Endothelial cell of umbilical vein (primary cell): ENCODE results near the gene UBR4. TPM values are rescaled to one million over a fixed set of nuclear protein-coding genes. Genes with fewer than 3 reads are reported as not detected.

Source experiments
- BruUV-seq: library from RNA; stranded (reverse); fragments of 400-500 nt; replicated peaks from 2 replicates; lab custom pipeline; 2021; lab: Mats Ljungman, UMichigan
- CTCF ChIA-PET: fragments of 300-600, 350-600 bp; sonication (Branson Sonifier 250); formaldehyde crosslinking; loops from one replicate; lab custom pipeline; 2021; ENCODE audit warnings: antibody characterized with exemption, inconsistent platforms; lab: Charles Lee
- POLR2A ChIA-PET: fragments of 300-600, 350-600 bp; sonication (Branson Sonifier 250); formaldehyde crosslinking; loops from one replicate; lab custom pipeline; 2021; ENCODE audit warnings: antibody characterized with exemption, inconsistent platforms; lab: Charles Lee
- DNase-seq: peaks from one replicate; pipeline ENCODE4 v3.0.0-alpha.2; 2011; ENCODE audit warnings: low read depth, low spot score
- FAIRE-seq: peaks from 2 replicates; lab custom pipeline; 2011; peaks lifted over from hg19 to GRCh38; lab: Jason Lieb, UNC
- H2AFZ ChIP-seq: 2 replicates; pipeline ENCODE4 v1.6.0; 2012; ENCODE audit warnings: low read depth, low read length, control low read depth, inconsistent platforms
- H3K27ac ChIP-seq: 2 replicates; pipeline ENCODE4 v1.5.1; 2011; ENCODE audit warnings: low read depth, mild to moderate bottlenecking, control low read depth, low read length, moderate library complexity; ENCODE audit not compliant: insufficient read depth
- H3K27me3 ChIP-seq, 2 experiments: 2 replicates each; pipeline versions ENCODE4 v1.6.0 to v1.6.1; 2011; ENCODE audit warnings: low read length in 2 of 2, mixed read lengths in 1 of 2; ENCODE audit not compliant: control insufficient read depth in 2 of 2, insufficient read depth in 2 of 2
- H3K36me3 ChIP-seq, 2 experiments: 2 replicates in 1 of 2; 3 replicates in 1 of 2; pipeline ENCODE4 v1.5.1; 2011; ENCODE audit warnings: low read length in 2 of 2, mild to moderate bottlenecking in 1 of 2, moderate library complexity in 1 of 2; ENCODE audit not compliant: control insufficient read depth in 2 of 2, insufficient read depth in 2 of 2; ENCODE audit errors: extremely low read depth in 1 of 2
- H3K4me1 ChIP-seq: 3 replicates; pipeline ENCODE4 v1.5.1; 2011; ENCODE audit warnings: mild to moderate bottlenecking, low read length; ENCODE audit not compliant: control insufficient read depth, insufficient read depth; ENCODE audit errors: extremely low read depth
- H3K4me2 ChIP-seq: 2 replicates; pipeline ENCODE4 v1.6.1; 2011; ENCODE audit warnings: low read length, control low read depth, mixed read lengths; ENCODE audit not compliant: insufficient read depth
- H3K4me3 ChIP-seq, 3 experiments: fragments of 200-600 bp in 1 of 3; sonication (generic), shearing (Covaris generic) in 1 of 3; replicated peaks in 1 of 3; 2 replicates each; pipeline ENCODE4 v1.5.1; 2011 to 2016; ENCODE audit warnings: control low read depth in 3 of 3, low read length in 3 of 3, mild to moderate bottlenecking in 2 of 3, inconsistent platforms in 1 of 3, low read depth in 1 of 3, moderate library complexity in 1 of 3; ENCODE audit not compliant: insufficient read depth in 1 of 3
- H3K79me2 ChIP-seq: 2 replicates; pipeline ENCODE4 v1.6.0; 2012; ENCODE audit warnings: low read length, inconsistent platforms; ENCODE audit not compliant: control insufficient read depth, insufficient read depth
- H3K9ac ChIP-seq: replicated peaks from 2 replicates; pipeline ENCODE3; 2011; ENCODE audit warnings: low read length, control low read depth; ENCODE audit not compliant: insufficient read depth; ENCODE audit errors: extremely low read depth
- H3K9me1 ChIP-seq: replicated peaks from 3 replicates; pipeline ENCODE4 v1.6.0; 2011; ENCODE audit warnings: mild to moderate bottlenecking, low read length; ENCODE audit not compliant: control insufficient read depth, insufficient read depth; ENCODE audit errors: extremely low read depth
- H3K9me3 ChIP-seq: replicated peaks from 2 replicates; pipeline ENCODE4 v1.5.1; 2012; ENCODE audit warnings: low read length, inconsistent platforms; ENCODE audit not compliant: control insufficient read depth, insufficient read depth
- H4K20me1 ChIP-seq: replicated peaks from 2 replicates; pipeline ENCODE3; 2011; ENCODE audit warnings: mild to moderate bottlenecking, low read length; ENCODE audit not compliant: control insufficient read depth, insufficient read depth; ENCODE audit errors: extremely low read depth
- CTCF ChIP-seq, 2 donors: IDR thresholded peaks; 1 replicate in 1 of 2; 2 replicates in 1 of 2; pipeline ENCODE4 v1.5.1; 2011; ENCODE audit warnings: low read length in 2 of 2, mild to moderate bottlenecking in 2 of 2, moderate library complexity in 2 of 2, control low read depth in 1 of 2, inconsistent platforms in 1 of 2, low read depth in 1 of 2; ENCODE audit not compliant: insufficient read depth in 1 of 2; ENCODE audit errors: extremely low read depth in 1 of 2
- JUN ChIP-seq: IDR thresholded peaks from 2 replicates; pipeline ENCODE4 v1.6.1; 2011; ENCODE audit warnings: borderline replicate concordance, low read depth; ENCODE audit not compliant: insufficient read length, insufficient read depth
- MYC ChIP-seq: IDR thresholded peaks from one replicate; pipeline ENCODE4 v1.6.1; 2011; ENCODE audit warnings: mild to moderate bottlenecking, low read depth, low read length
- dilution Hi-C: fragments of 300-500 bp; cut with MboI; formaldehyde crosslinking; loops from one replicate; pipeline ENCODE4 v1.15.0; 2019; ENCODE audit warnings: low sequenced_read_pairs; ENCODE audit not compliant: extremely low pct_ligation_motif_present
- intact Hi-C: fragments of 100-400 bp; cut with micrococcal nuclease; formaldehyde crosslinking; loops from one replicate; pipeline ENCODE4 v1.10.0; 2022
- polyA plus RNA-seq, 4 experiments: library from polyadenylated mRNA; depleted of rRNA in 3 of 4; stranded (reverse) in 3 of 4; unstranded in 1 of 4; fragments of >200 nt; gene quantifications; 2 replicates each; pipeline versions ENCODE4 v1.2.1 to v1.2.3, GENCODE V29; 2011 to 2012; ENCODE audit warnings: missing spikeins in 1 of 4
- total RNA-seq: library from RNA; stranded (reverse); gene quantifications from 2 replicates; pipeline ENCODE4 v1.2.3, GENCODE V29; 2021

UBR4 gene
- total and polyA plus RNA-seq, 2 donors (not counting 3 experiments of a cell fraction or from before 2014, with no cell fraction given), result 125 to 150 TPM

GRCh38 chr1:19073311-19074186, 136.5 kb downstream of the UBR4 start:
- intact Hi-C loops, result no loop called here
- H3K4me2 ChIP-seq, result no peak overlapping the region
- ChIA-PET POLR2A (no interaction called here), CTCF (interaction anchor here (1.2 to 2.3 kb wide), 6 partner anchors 10 to 189 kb away, joined by 3 to 9 read pairs (median 6); no protein-coding TSS in a partner anchor)
- no peaks in the 10 kb centered on the region for H3K79me2 ChIP-seq
- no peak overlapping the region for H3K9ac ChIP-seq
- dilution Hi-C loops, result no loop called here
- no peaks in the 10 kb centered on the region for H4K20me1 ChIP-seq
- DNase-seq, result no peak
- no peak for FAIRE-seq
- H3K9me1 ChIP-seq, result no peaks in the 10 kb centered on the region
- H3K27me3 ChIP-seq, result no peaks in the 10 kb centered on the region
- no peaks in the 10 kb centered on the region for H3K9me3 ChIP-seq
- no peak for TF ChIP-seq MYC
- TF ChIP-seq CTCF (IDR thresholded peaks at IDR 0.05; ENCODE audit: extremely low read depth in 1 of 2, insufficient read depth in 1 of 2, low read depth in 1 of 2, low read length in 2 of 2), result no peak
- TF ChIP-seq JUN, result no peak
- BruUV-seq, result no TSS peak
- no peaks in the 10 kb centered on the region for H3K4me1 ChIP-seq
- no peak overlapping the region for H3K27ac ChIP-seq
- peaks cover 25 to 55% of the 10 kb centered on the region in 2 experiments for H3K36me3 ChIP-seq
- no peak overlapping the region for H3K4me3 ChIP-seq
- H2AFZ ChIP-seq, result no peak overlapping the region
